HG03108 (cell line): ENCODE data around the gene AP4E1.
"Not testable (repeated sequence)": the region's sequence is repeated elsewhere in the genome, so short reads cannot be mapped to it uniquely, and the experiment has no call there.

ENCODE experiments used
- ATAC-seq: cut with Tn5 transposase; IDR thresholded peaks from one replicate; pipeline ENCODE4 v1.9.1; 2021; ENCODE audit warnings: moderate library complexity; ENCODE audit not compliant: unreplicated experiment

AP4E1 gene

GRCh38 chr15:50888054-50888453 is 20.4 kb upstream of the AP4E1 start:
- ATAC-seq, result no peak

- ATAC-seq, result no peak
These were observed 18.9 kb upstream of the AP4E1 start for GRCh38 chr15:50889589-50889988.

- ATAC-seq, result no peak
These were observed 17.7 kb upstream of the AP4E1 start for GRCh38 chr15:50890751-50891150.

- no peak for ATAC-seq
These were observed 17.3 kb upstream of the AP4E1 start for GRCh38 chr15:50891159-50891558.

- no peak for ATAC-seq
These were observed 14.5 kb upstream of the AP4E1 start for GRCh38 chr15:50893976-50894375.

- ATAC-seq, result not testable (repeated sequence)
These were observed 7.1 kb upstream of the AP4E1 start for GRCh38 chr15:50901390-50901789.

GRCh38 chr15:50904211-50904610 is 4.3 kb upstream of the AP4E1 start:
- ATAC-seq, result no peak

GRCh38 chr15:50905055-50905454 is 3.4 kb upstream of the AP4E1 start:
- no peak for ATAC-seq

- peak; percentile 49 for ATAC-seq
These were observed 1.4 kb upstream of the AP4E1 start for GRCh38 chr15:50906954-50907600.

GRCh38 chr15:50907601-50908208 is 778 bp upstream of the AP4E1 start:
- ATAC-seq, result peak; percentile 14

GRCh38 chr15:50909010-50909317 is 481 bp downstream of the AP4E1 start:
- ATAC-seq, result no peak

GRCh38 chr15:50910426-50910795 is 1.9 kb downstream of the AP4E1 start:
- not testable (repeated sequence) for ATAC-seq

- ATAC-seq, result no peak
These were observed 2.5 kb downstream of the AP4E1 start for GRCh38 chr15:50911001-50911400.

- no peak for ATAC-seq
These were observed 3.1 kb downstream of the AP4E1 start for GRCh38 chr15:50911621-50912020.

GRCh38 chr15:50916400-50916799 is 7.9 kb downstream of the AP4E1 start:
- no peak for ATAC-seq

- not testable (repeated sequence) for ATAC-seq
These were observed 10.9 kb downstream of the AP4E1 start for GRCh38 chr15:50919359-50919758.

GRCh38 chr15:50925281-50925680 is 16.8 kb downstream of the AP4E1 start:
- ATAC-seq, result no peak

GRCh38 chr15:50929062-50929461 is 20.6 kb downstream of the AP4E1 start:
- ATAC-seq, result no peak

GRCh38 chr15:50930792-50931191 is 22.3 kb downstream of the AP4E1 start:
- ATAC-seq, result no peak

GRCh38 chr15:50933341-50933740 is 24.9 kb downstream of the AP4E1 start:
- no peak for ATAC-seq

- no peak for ATAC-seq
These were observed 30.0 kb downstream of the AP4E1 start for GRCh38 chr15:50938525-50938924.

- no peak for ATAC-seq
These were observed 31.4 kb downstream of the AP4E1 start for GRCh38 chr15:50939911-50940310.

GRCh38 chr15:50940506-50940905 is 32.0 kb downstream of the AP4E1 start:
- no peak for ATAC-seq
